Endothelial cell of umbilical vein (primary cell): ENCODE measurements around the gene KLHL13. TPM values are rescaled to one million over a fixed set of nuclear protein-coding genes. Genes with fewer than 3 reads are reported as not detected.

Source experiments
- BruUV-seq: library from RNA; stranded (reverse); fragments of 400-500 nt; replicated peaks from 2 replicates; lab custom pipeline; 2021; lab: Mats Ljungman, UMichigan
- CTCF ChIA-PET: fragments of 300-600, 350-600 bp; sonication (Branson Sonifier 250); formaldehyde crosslinking; loops from one replicate; lab custom pipeline; 2021; ENCODE audit warnings: antibody characterized with exemption, inconsistent platforms; lab: Charles Lee
- POLR2A ChIA-PET: fragments of 300-600, 350-600 bp; sonication (Branson Sonifier 250); formaldehyde crosslinking; loops from one replicate; lab custom pipeline; 2021; ENCODE audit warnings: antibody characterized with exemption, inconsistent platforms; lab: Charles Lee
- DNase-seq: peaks from one replicate; pipeline ENCODE4 v3.0.0-alpha.2; 2011; ENCODE audit warnings: low read depth, low spot score
- FAIRE-seq: peaks from 2 replicates; lab custom pipeline; 2011; peaks lifted over from hg19 to GRCh38; lab: Jason Lieb, UNC
- H2AFZ ChIP-seq: 2 replicates; pipeline ENCODE4 v1.6.0; 2012; ENCODE audit warnings: low read depth, low read length, control low read depth, inconsistent platforms
- H3K27ac ChIP-seq: 2 replicates; pipeline ENCODE4 v1.5.1; 2011; ENCODE audit warnings: low read depth, mild to moderate bottlenecking, control low read depth, low read length, moderate library complexity; ENCODE audit not compliant: insufficient read depth
- H3K27me3 ChIP-seq, 2 experiments: 2 replicates each; pipeline versions ENCODE4 v1.6.0 to v1.6.1; 2011; ENCODE audit warnings: low read length in 2 of 2, mixed read lengths in 1 of 2; ENCODE audit not compliant: control insufficient read depth in 2 of 2, insufficient read depth in 2 of 2
- H3K36me3 ChIP-seq, 2 experiments: 2 replicates in 1 of 2; 3 replicates in 1 of 2; pipeline ENCODE4 v1.5.1; 2011; ENCODE audit warnings: low read length in 2 of 2, mild to moderate bottlenecking in 1 of 2, moderate library complexity in 1 of 2; ENCODE audit not compliant: control insufficient read depth in 2 of 2, insufficient read depth in 2 of 2; ENCODE audit errors: extremely low read depth in 1 of 2
- H3K4me1 ChIP-seq: 3 replicates; pipeline ENCODE4 v1.5.1; 2011; ENCODE audit warnings: mild to moderate bottlenecking, low read length; ENCODE audit not compliant: control insufficient read depth, insufficient read depth; ENCODE audit errors: extremely low read depth
- H3K4me2 ChIP-seq: 2 replicates; pipeline ENCODE4 v1.6.1; 2011; ENCODE audit warnings: low read length, control low read depth, mixed read lengths; ENCODE audit not compliant: insufficient read depth
- H3K4me3 ChIP-seq, 3 experiments: fragments of 200-600 bp in 1 of 3; sonication (generic), shearing (Covaris generic) in 1 of 3; replicated peaks in 1 of 3; 2 replicates each; pipeline ENCODE4 v1.5.1; 2011 to 2016; ENCODE audit warnings: control low read depth in 3 of 3, low read length in 3 of 3, mild to moderate bottlenecking in 2 of 3, inconsistent platforms in 1 of 3, low read depth in 1 of 3, moderate library complexity in 1 of 3; ENCODE audit not compliant: insufficient read depth in 1 of 3
- H3K79me2 ChIP-seq: 2 replicates; pipeline ENCODE4 v1.6.0; 2012; ENCODE audit warnings: low read length, inconsistent platforms; ENCODE audit not compliant: control insufficient read depth, insufficient read depth
- H3K9ac ChIP-seq: replicated peaks from 2 replicates; pipeline ENCODE3; 2011; ENCODE audit warnings: low read length, control low read depth; ENCODE audit not compliant: insufficient read depth; ENCODE audit errors: extremely low read depth
- H3K9me1 ChIP-seq: replicated peaks from 3 replicates; pipeline ENCODE4 v1.6.0; 2011; ENCODE audit warnings: mild to moderate bottlenecking, low read length; ENCODE audit not compliant: control insufficient read depth, insufficient read depth; ENCODE audit errors: extremely low read depth
- H3K9me3 ChIP-seq: replicated peaks from 2 replicates; pipeline ENCODE4 v1.5.1; 2012; ENCODE audit warnings: low read length, inconsistent platforms; ENCODE audit not compliant: control insufficient read depth, insufficient read depth
- H4K20me1 ChIP-seq: replicated peaks from 2 replicates; pipeline ENCODE3; 2011; ENCODE audit warnings: mild to moderate bottlenecking, low read length; ENCODE audit not compliant: control insufficient read depth, insufficient read depth; ENCODE audit errors: extremely low read depth
- CTCF ChIP-seq, 2 donors: IDR thresholded peaks; 1 replicate in 1 of 2; 2 replicates in 1 of 2; pipeline ENCODE4 v1.5.1; 2011; ENCODE audit warnings: low read length in 2 of 2, mild to moderate bottlenecking in 2 of 2, moderate library complexity in 2 of 2, control low read depth in 1 of 2, inconsistent platforms in 1 of 2, low read depth in 1 of 2; ENCODE audit not compliant: insufficient read depth in 1 of 2; ENCODE audit errors: extremely low read depth in 1 of 2
- EZH2 ChIP-seq: IDR thresholded peaks from 2 replicates; pipeline ENCODE4 v1.6.1; 2012; ENCODE audit warnings: borderline replicate concordance, low read depth, mild to moderate bottlenecking, moderate library complexity, low read length, inconsistent platforms; ENCODE audit not compliant: severe bottlenecking
- FOS ChIP-seq: IDR thresholded peaks from 2 replicates; pipeline ENCODE4 v1.6.1; 2011; ENCODE audit warnings: mild to moderate bottlenecking, low read length, moderate library complexity, borderline replicate concordance; ENCODE audit not compliant: insufficient read depth
- GATA2 ChIP-seq: IDR thresholded peaks from 2 replicates; pipeline ENCODE4 v1.7.0; 2011; ENCODE audit warnings: low read depth, mild to moderate bottlenecking, moderate library complexity, mixed read lengths, low read length; ENCODE audit not compliant: insufficient read length, insufficient read depth
- JUN ChIP-seq: IDR thresholded peaks from 2 replicates; pipeline ENCODE4 v1.6.1; 2011; ENCODE audit warnings: borderline replicate concordance, low read depth; ENCODE audit not compliant: insufficient read length, insufficient read depth
- MAX ChIP-seq: IDR thresholded peaks from 2 replicates; pipeline ENCODE4 v1.6.1; 2011; ENCODE audit not compliant: insufficient read depth, insufficient read length
- MYC ChIP-seq: IDR thresholded peaks from one replicate; pipeline ENCODE4 v1.6.1; 2011; ENCODE audit warnings: mild to moderate bottlenecking, low read depth, low read length
- POLR2A ChIP-seq: IDR thresholded peaks from 2 replicates; pipeline ENCODE4 v1.6.1; 2012; ENCODE audit warnings: low read depth, mild to moderate bottlenecking, control low read depth, low read length
- POLR2AphosphoS5 ChIP-seq: IDR thresholded peaks from 2 replicates; pipeline ENCODE4 v1.6.1; 2012; ENCODE audit warnings: low read depth, mild to moderate bottlenecking, control low read depth, low read length, moderate library complexity; ENCODE audit not compliant: insufficient read depth
- dilution Hi-C: fragments of 300-500 bp; cut with MboI; formaldehyde crosslinking; loops from one replicate; pipeline ENCODE4 v1.15.0; 2019; ENCODE audit warnings: low sequenced_read_pairs; ENCODE audit not compliant: extremely low pct_ligation_motif_present
- intact Hi-C: fragments of 100-400 bp; cut with micrococcal nuclease; formaldehyde crosslinking; loops from one replicate; pipeline ENCODE4 v1.10.0; 2022
- polyA plus RNA-seq, 4 experiments: library from polyadenylated mRNA; depleted of rRNA in 3 of 4; stranded (reverse) in 3 of 4; unstranded in 1 of 4; fragments of >200 nt; gene quantifications; 2 replicates each; pipeline versions ENCODE4 v1.2.1 to v1.2.3, GENCODE V29; 2011 to 2012; ENCODE audit warnings: missing spikeins in 1 of 4
- total RNA-seq: library from RNA; stranded (reverse); gene quantifications from 2 replicates; pipeline ENCODE4 v1.2.3, GENCODE V29; 2021

KLHL13 gene
- total and polyA plus RNA-seq, 2 donors (not counting 3 experiments of a cell fraction or from before 2014, with no cell fraction given): 15.3 to 18.2 TPM

GRCh38 chrX:118109065-118109464 lies 7.5 kb downstream of the KLHL13 start:
- Histone ChIP-seq H3K9me3 (no peaks in the 10 kb centered on the region), H3K27me3 (no peaks in the 10 kb centered on the region), H3K4me2 (no peak overlapping the region), H2AFZ (no peak overlapping the region), H3K79me2 (peaks cover 3% of the 10 kb centered on the region), H3K9me1 (no peaks in the 10 kb centered on the region), H3K4me3 (no peak overlapping the region), H3K9ac (no peak overlapping the region), H4K20me1 (no peaks in the 10 kb centered on the region), H3K4me1 (no peaks in the 10 kb centered on the region), H3K36me3 (no peaks in the 10 kb centered on the region), H3K27ac (no peak overlapping the region)
- BruUV-seq: no TSS peak
- no peak for TF ChIP-seq FOS
- TF ChIP-seq POLR2A: no peak
- no peak for TF ChIP-seq EZH2
- TF ChIP-seq POLR2AphosphoS5: no peak
- no peak for TF ChIP-seq MAX
- no peak for TF ChIP-seq JUN
- no peak for TF ChIP-seq CTCF (IDR thresholded peaks at IDR 0.05; ENCODE audit: extremely low read depth in 1 of 2, insufficient read depth in 1 of 2, low read depth in 1 of 2, low read length in 2 of 2)
- no peak for TF ChIP-seq GATA2
- no peak for TF ChIP-seq MYC
- dilution Hi-C loops (no loop called here), intact Hi-C loops (no loop called here)
- FAIRE-seq: no peak
- CTCF ChIA-PET: no interaction called here
- DNase-seq: no peak
- POLR2A ChIA-PET: no interaction called here
